CD4-positive, alpha-beta T cell treated with Interleukin-4 for 4 hours (primary cell): ENCODE data around the gene TRIO.

ENCODE experiments used
- DNase-seq: peaks from one replicate; pipeline ENCODE4 v3.0.0-alpha.2; 2020

TRIO gene

GRCh38 chr5:14229734-14230133 lies 86.6 kb downstream of the TRIO start:
- DNase-seq: no peak

DNA sequence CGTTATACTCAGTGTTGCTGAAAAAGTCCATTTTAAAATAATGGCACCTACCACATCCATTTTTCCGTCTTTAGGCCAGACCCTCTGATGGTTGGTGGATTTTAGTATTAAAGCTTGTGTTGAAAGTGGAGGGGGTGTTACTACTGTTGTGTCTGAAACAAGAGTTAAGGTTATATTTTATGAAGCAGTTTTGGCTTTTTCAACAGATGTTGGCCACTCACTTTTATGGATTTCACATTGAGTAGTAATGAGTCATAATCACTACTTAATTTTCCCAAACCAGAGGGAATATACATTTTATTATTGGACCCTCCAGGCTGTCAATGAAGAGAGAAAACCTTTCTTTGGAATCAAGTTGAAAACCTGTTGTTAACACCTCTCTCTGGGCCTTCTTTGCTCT lies 88.0 kb downstream of the TRIO start:
- DNase-seq: no peak

GRCh38 chr5:14231890-14232289 lies 88.7 kb downstream of the TRIO start:
- no peak for DNase-seq

- no peak for DNase-seq
These were observed 91.1 kb downstream of the TRIO start for GRCh38 chr5:14234204-14234603.

GRCh38 chr5:14235872-14236271 lies 92.7 kb downstream of the TRIO start:
- no peak for DNase-seq

- DNase-seq: no peak
These were observed 93.6 kb downstream of the TRIO start for GRCh38 chr5:14236757-14237156.

DNA sequence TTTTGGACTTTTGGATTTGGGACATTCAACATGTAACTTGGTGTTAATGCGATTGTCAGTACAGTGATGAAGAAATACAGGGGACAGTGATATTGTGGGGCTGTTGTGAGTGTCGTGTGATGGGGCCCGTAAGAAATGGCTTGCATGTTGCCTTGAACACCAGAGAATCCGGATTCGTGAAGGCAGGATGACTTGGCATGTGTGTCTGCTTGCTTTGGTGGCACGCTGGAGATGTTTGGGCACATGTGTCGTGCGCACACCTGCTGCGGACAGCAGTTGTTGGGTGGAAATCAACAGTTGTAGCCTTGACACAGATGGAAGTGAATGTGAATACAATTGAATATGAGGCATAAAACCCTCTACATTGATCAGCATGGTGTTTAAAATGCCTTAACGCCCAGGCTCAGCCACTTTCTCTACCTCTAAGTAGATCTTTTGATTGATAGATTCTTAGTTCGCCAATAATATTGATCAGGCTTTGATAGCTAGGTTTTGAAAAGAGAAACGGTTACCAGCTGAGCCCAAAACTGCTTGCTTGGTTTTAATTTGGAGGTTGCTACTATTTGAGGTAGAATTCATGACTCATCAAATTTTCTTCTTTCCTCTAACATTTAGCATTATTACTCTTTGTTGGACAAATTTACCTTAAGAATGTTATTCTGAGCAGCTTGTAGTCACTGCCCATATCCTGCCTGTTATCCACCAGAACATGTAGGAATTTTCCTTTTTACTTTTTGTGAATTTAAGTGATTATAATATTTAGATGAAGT lies 94.4 kb downstream of the TRIO start:
- no peak for DNase-seq

DNA sequence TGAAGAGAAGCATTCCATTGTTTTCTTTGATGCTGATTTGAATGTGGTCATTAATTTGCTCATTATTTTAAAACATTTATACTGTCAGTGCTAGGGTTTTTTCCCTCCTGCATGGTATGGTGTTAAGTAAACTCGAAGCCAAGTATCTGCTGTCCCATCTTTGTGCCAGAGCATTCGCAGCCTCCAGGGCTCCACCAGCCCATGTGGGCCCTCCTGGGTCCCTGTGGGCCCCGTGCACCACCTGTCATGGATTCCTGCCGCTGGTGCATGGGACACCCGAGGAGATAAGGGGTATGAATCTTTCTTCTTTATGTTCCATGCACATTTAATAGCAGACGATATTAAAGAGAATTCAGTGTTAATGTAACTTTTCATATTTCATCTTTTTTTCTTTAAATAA lies 95.1 kb downstream of the TRIO start:
- DNase-seq: no peak

GRCh38 chr5:14239404-14239803 lies 96.3 kb downstream of the TRIO start:
- DNase-seq: no peak

GRCh38 chr5:14239951-14240350 lies 96.8 kb downstream of the TRIO start:
- DNase-seq: no peak

DNA sequence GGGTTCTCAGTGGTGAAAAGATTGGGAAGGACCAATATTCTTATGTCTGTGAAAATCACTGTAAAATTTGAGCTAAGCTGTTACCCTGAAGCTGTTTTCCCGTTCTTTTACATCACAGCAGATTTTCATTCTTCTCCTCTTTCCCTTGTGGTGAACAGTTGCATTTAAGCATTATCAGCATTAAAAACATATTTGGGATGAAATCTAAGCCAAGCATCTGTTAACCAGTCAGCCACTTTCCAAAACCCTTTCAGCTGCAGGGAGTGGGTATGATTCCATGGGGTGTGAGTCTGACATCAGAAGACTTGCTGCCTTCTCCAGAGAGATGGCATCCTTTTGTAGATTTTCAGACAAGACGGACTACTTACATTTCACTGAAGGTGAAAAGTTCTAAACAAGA lies 97.2 kb downstream of the TRIO start:
- no peak for DNase-seq

GRCh38 chr5:14241141-14241540 lies 98.0 kb downstream of the TRIO start:
- no peak for DNase-seq

DNA sequence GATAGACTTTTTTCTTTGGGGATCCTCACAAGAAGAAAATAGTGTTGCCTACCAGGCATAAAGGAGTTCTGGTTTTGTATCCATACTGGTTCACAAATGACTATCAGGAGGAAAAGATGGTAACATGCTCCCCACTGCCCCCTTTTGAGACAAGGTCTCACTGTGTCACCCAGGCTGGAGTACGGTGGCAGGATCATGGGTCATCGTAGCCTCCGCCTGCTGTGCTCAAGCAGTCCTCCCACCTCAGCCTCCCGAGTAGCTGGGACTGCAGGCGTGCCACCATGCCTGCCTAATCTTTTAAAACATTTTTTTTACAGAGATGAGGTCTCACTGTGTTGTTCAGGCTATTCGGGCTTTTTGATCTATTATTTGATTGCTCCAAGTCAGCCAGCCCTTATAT lies 99.3 kb downstream of the TRIO start:
- no peak for DNase-seq

GRCh38 chr5:14242871-14243383 lies 99.8 kb downstream of the TRIO start:
- DNase-seq: no peak

DNA sequence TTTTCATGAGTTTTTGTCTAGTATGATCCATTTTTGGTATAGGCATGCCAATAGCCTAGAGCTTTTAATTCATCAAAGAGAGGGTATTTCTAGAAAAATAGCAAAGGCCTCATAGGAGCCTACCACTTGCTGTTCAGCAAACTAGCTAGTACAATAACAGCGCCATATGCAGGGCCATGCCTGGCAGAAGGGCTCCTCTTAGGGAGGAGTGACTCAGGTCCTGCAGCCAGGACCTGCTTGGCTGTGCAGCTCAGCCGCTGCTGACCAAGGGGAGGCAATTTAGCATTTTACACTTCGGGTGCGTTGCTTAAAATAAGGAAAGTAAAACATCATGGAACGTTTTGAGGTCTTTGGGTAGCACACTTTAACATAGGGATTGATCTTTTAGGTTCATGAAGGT lies 100.6 kb downstream of the TRIO start:
- DNase-seq: no peak

DNA sequence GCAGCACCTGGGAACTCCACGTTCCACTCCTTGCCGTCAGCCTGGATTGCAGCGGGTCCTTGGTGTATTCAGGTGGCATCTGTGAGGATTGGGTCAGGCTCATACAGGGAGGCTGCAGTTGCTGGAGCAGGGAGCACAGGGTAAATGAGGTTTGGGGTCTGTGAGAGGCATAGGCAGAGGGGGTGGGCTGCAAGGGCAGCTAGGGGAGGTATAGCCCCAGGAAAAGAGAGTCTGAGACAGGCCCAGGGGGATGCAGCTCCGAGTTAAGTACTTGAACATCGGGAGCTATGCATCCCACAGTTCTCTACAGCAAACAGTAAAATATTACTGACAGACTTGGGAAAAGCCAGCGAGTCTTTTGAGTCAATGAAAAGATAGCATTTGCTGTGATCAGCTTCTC lies 101.6 kb downstream of the TRIO start:
- DNase-seq: no peak

GRCh38 chr5:14245132-14245925 lies 102.2 kb downstream of the TRIO start:
- DNase-seq: no peak

- DNase-seq: no peak
These were observed 103.4 kb downstream of the TRIO start for GRCh38 chr5:14246350-14247053.

DNA sequence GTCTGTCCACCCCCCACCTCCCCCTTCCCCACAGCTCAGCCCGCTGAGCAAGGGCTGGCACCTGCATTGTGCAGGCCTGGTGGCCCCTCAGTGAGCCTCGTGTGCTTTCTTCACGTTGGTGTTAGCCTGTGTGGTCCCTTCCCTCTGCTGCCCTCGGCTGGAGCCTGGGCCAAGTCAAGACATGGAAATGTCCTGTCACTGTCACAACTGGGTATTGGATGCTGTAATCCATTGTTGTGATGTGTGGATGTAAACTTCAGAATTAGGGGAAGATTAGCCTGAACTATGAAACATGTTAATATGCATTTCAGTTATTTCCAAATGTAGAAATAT lies 103.9 kb downstream of the TRIO start:
- no peak for DNase-seq

GRCh38 chr5:14249258-14250082 lies 106.3 kb downstream of the TRIO start:
- DNase-seq: no peak

- no peak for DNase-seq
These were observed 107.0 kb downstream of the TRIO start for GRCh38 chr5:14250084-14250695.
